HepG2 (cell line): ENCODE results near the gene RBBP5. TPM values are rescaled to one million over a fixed set of nuclear protein-coding genes. Genes with fewer than 3 reads are reported as not detected.

ENCODE experiments used
- ATAC-seq: fragments of 200-7000 bp; cut with Tn5 transposase; 3 replicates; pipeline ENCODE4 v1.9.1; 2020; ENCODE audit warnings: mild to moderate bottlenecking, moderate library complexity
- BruUV-seq: library from RNA; stranded (reverse); fragments of 400-500 nt; replicated peaks from 2 replicates; lab custom pipeline; 2021; lab: Mats Ljungman, UMichigan
- CTCF ChIA-PET: fragments of 300-600 bp; formaldehyde crosslinking; extraction: SDS; loops from one replicate; lab custom pipeline; 2021; ENCODE audit warnings: low total read pairs, inconsistent platforms, low intra/inter-chr PET ratio; lab: Yijun Ruan, JAX
- POLR2A ChIA-PET: fragments of 350-600 bp; sonication (Branson Sonifier 250); formaldehyde crosslinking; loops from one replicate; lab custom pipeline; 2020; ENCODE audit warnings: antibody characterized with exemption, inconsistent platforms; lab: Yijun Ruan, JAX
- DNase-seq: peaks from one replicate; pipeline ENCODE4 v3.0.0-alpha.2; 2015; ENCODE audit warnings: low spot score
- FAIRE-seq: peaks from 3 replicates; lab custom pipeline; 2011; peaks lifted over from hg19 to GRCh38; lab: Jason Lieb, UNC
- H2AFZ ChIP-seq: one replicate; pipeline ENCODE4 v1.6.1; 2011; ENCODE audit warnings: low read length, inconsistent platforms
- H3K27ac ChIP-seq: fragments of 300-600 bp; 3 replicates; pipeline ENCODE4 v1.8.0; 2011; ENCODE audit warnings: mixed run types, mild to moderate bottlenecking, mixed read lengths, low read length, inconsistent platforms; ENCODE audit not compliant: insufficient read depth; ENCODE audit errors: extremely low read length
- H3K27me3 ChIP-seq, 2 experiments: fragments of 200-600 bp in 1 of 2; 2 replicates in 1 of 2; 3 replicates in 1 of 2; pipeline versions ENCODE4 v1.6.0 to v1.8.0; 2011; ENCODE audit warnings: low read length in 2 of 2, mild to moderate bottlenecking in 2 of 2, moderate library complexity in 2 of 2, inconsistent platforms in 1 of 2; ENCODE audit not compliant: insufficient read depth in 2 of 2, control insufficient read depth in 1 of 2
- H3K36me3 ChIP-seq, 2 experiments: fragments of 200-600 bp in 1 of 2; replicated peaks in 1 of 2; 2 replicates in 1 of 2; 3 replicates in 1 of 2; pipeline versions ENCODE4 v1.5.1 to v1.8.0; 2011; ENCODE audit warnings: low read length in 2 of 2, inconsistent platforms in 1 of 2; ENCODE audit not compliant: insufficient read depth in 2 of 2, control insufficient read depth in 1 of 2
- H3K4me1 ChIP-seq: 2 replicates; pipeline ENCODE4 v1.5.1; 2012; ENCODE audit warnings: low read length, inconsistent platforms; ENCODE audit not compliant: insufficient read depth
- H3K4me2 ChIP-seq: 2 replicates; pipeline ENCODE4 v1.6.0; 2011; ENCODE audit warnings: low read depth, low read length, inconsistent platforms
- H3K4me3 ChIP-seq, 3 experiments: fragments of 200-600 bp in 1 of 3; sonication (generic), shearing (Covaris generic) in 1 of 3; replicated peaks in 1 of 3; 2 replicates each; pipeline ENCODE4 v1.5.1; 2011 to 2016; ENCODE audit warnings: low read length in 3 of 3, inconsistent platforms in 2 of 3, low read depth in 2 of 3, mild to moderate bottlenecking in 2 of 3, control low read depth in 1 of 3, mixed read lengths in 1 of 3; ENCODE audit not compliant: insufficient read depth in 1 of 3
- H3K79me2 ChIP-seq: one replicate; pipeline ENCODE4 v1.6.1; 2011; ENCODE audit warnings: low read length, inconsistent platforms; ENCODE audit not compliant: insufficient read depth
- H3K9ac ChIP-seq: 2 replicates; pipeline ENCODE4 v1.6.0; 2011; ENCODE audit warnings: mild to moderate bottlenecking, low read depth, low read length, inconsistent platforms; ENCODE audit not compliant: insufficient read depth
- H3K9me3 ChIP-seq: 2 replicates; pipeline ENCODE4 v1.5.1; 2012; ENCODE audit warnings: mild to moderate bottlenecking, low read length
- H4K20me1 ChIP-seq: 2 replicates; pipeline ENCODE4 v1.6.0; 2011; ENCODE audit warnings: inconsistent platforms, mild to moderate bottlenecking, low read length, moderate library complexity; ENCODE audit not compliant: insufficient read depth
- BCLAF1 ChIP-seq: fragments of 450-650 bp; IDR thresholded peaks from 2 replicates; pipeline ENCODE4 v1.6.1; 2017; ENCODE audit warnings: mild to moderate bottlenecking
- CBX2 ChIP-seq, 2 experiments: fragments of 200-600 bp in 1 of 2; sonication (generic); formaldehyde crosslinking in 1 of 2; IDR thresholded peaks; 2 replicates each; pipeline versions ENCODE4 v1.7.0 to v1.8.1; 2018 to 2022; ENCODE audit warnings: low read depth in 2 of 2, low read length in 1 of 2, mild to moderate bottlenecking in 1 of 2, missing genetic modification reagents in 1 of 2
- CREB3 ChIP-seq: sonication (generic); formaldehyde crosslinking; IDR thresholded peaks from 2 replicates; pipeline ENCODE4 v1.5.0; 2020; ENCODE audit warnings: missing genetic modification reagents
- CREM ChIP-seq, 2 experiments: sonication (generic) in 1 of 2; formaldehyde crosslinking in 1 of 2; IDR thresholded peaks; 2 replicates each; pipeline versions ENCODE4 v1.4.0 to v1.6.1; 2016 to 2020; ENCODE audit warnings: antibody characterized with exemption in 1 of 2, mild to moderate bottlenecking in 1 of 2, missing genetic modification reagents in 1 of 2
- HOXA3 ChIP-seq: sonication (generic); formaldehyde crosslinking; IDR thresholded peaks from 2 replicates; pipeline ENCODE4 v1.5.0; 2020; ENCODE audit warnings: missing genetic modification reagents
- REPIN1 ChIP-seq: sonication (generic); formaldehyde crosslinking; IDR thresholded peaks from 2 replicates; pipeline ENCODE4 v1.8.0; 2022; ENCODE audit warnings: missing genetic modification reagents, low read depth, mild to moderate bottlenecking, borderline replicate concordance
- TP53 ChIP-seq: sonication (generic); formaldehyde crosslinking; conservative IDR thresholded peaks from 2 replicates; pipeline ENCODE4 v1.4.0; 2020; ENCODE audit warnings: missing genetic modification reagents
- WIZ ChIP-seq: sonication (generic); formaldehyde crosslinking; IDR thresholded peaks from 2 replicates; pipeline ENCODE4 v1.5.1; 2020; ENCODE audit warnings: mild to moderate bottlenecking, missing genetic modification reagents
- ZFP41 ChIP-seq: sonication (generic); formaldehyde crosslinking; IDR thresholded peaks from 2 replicates; pipeline ENCODE4 v1.4.0; 2020; ENCODE audit warnings: mild to moderate bottlenecking, missing genetic modification reagents, borderline replicate concordance
- ZMYM4 ChIP-seq: sonication (generic); formaldehyde crosslinking; IDR thresholded peaks from 2 replicates; pipeline ENCODE4 v1.8.1; 2023; ENCODE audit warnings: mild to moderate bottlenecking, missing genetic modification reagents
- ZNF225 ChIP-seq: sonication (generic); formaldehyde crosslinking; IDR thresholded peaks from 2 replicates; pipeline ENCODE4 v1.4.0; 2020; ENCODE audit warnings: mild to moderate bottlenecking, missing genetic modification reagents
- ZNF501 ChIP-seq: sonication (generic); formaldehyde crosslinking; IDR thresholded peaks from 2 replicates; pipeline ENCODE4 v1.5.1; 2020; ENCODE audit warnings: mild to moderate bottlenecking, moderate library complexity, missing genetic modification reagents
- ZNF672 ChIP-seq: sonication (generic); formaldehyde crosslinking; IDR thresholded peaks from 2 replicates; pipeline ENCODE4 v1.8.1; 2022; ENCODE audit warnings: missing genetic modification reagents
- ZSCAN21 ChIP-seq: sonication (generic); formaldehyde crosslinking; IDR thresholded peaks from 2 replicates; pipeline ENCODE4 v1.8.0; 2022; ENCODE audit warnings: mild to moderate bottlenecking, missing genetic modification reagents, moderate library complexity, borderline replicate concordance
- WGBS: methylation state at CpG from one replicate; pipeline ENCODE4 v1.1.6; 2017; ENCODE audit warnings: low lambda C conversion rate; 5-methylcytosine and 5-hydroxymethylcytosine counted together
- in situ Hi-C: cut with HindIII; loops from 2 replicates; pipeline ENCODE4 v1.10.0; 2017; ENCODE audit warnings: low pct_unique_long_range_greater_than_20kb; ENCODE audit not compliant: extremely low pct_ligation_motif_present
- intact Hi-C: fragments of 100-400 bp; cut with micrococcal nuclease; formaldehyde crosslinking; loops from one replicate; pipeline ENCODE4 v1.10.0; 2022; ENCODE audit not compliant: unreplicated experiment
- polyA plus RNA-seq, 8 experiments: library from polyadenylated mRNA; depleted of rRNA in 3 of 8; stranded (reverse) in 7 of 8; unstranded in 1 of 8; fragments of >200 nt; fragmentation: Illumina TruSeq in 4 of 8; extraction: Trizol in 4 of 8; gene quantifications; 2 replicates each; pipeline versions ENCODE4 v1.2.1 to v1.2.3, GENCODE V29; 2011 to 2016; ENCODE audit warnings: low read depth in 4 of 8, missing spikeins in 1 of 8, mixed read lengths in 1 of 8; ENCODE audit not compliant: insufficient read depth in 1 of 8
- total RNA-seq, 5 experiments: library from RNA; depleted of rRNA; stranded (reverse); fragments of >200 nt; fragmentation: Illumina TruSeq; extraction: Trizol; gene quantifications; 2 replicates each; pipeline ENCODE4 v1.2.3, GENCODE V29; 2016; ENCODE audit warnings: low read depth in 1 of 5

The RBBP5 gene
- total and polyA plus RNA-seq, 2 of the 13 experiments (the other 11 are each of a cell fraction or from before 2014, with no cell fraction given): 6.6 to 17.1 TPM

- intact Hi-C loops: no loop called here
- no peaks in the 10 kb centered on the region for H3K9me3 ChIP-seq
- in situ Hi-C loops: no loop called here
- 0% methylated on average over 2 of the region's 6 CpGs for WGBS
- CTCF ChIA-PET: no interaction called here
- no peak overlapping the region for H3K4me3 ChIP-seq
- H2AFZ ChIP-seq: no peak overlapping the region
- H3K4me2 ChIP-seq: no peak overlapping the region
- FAIRE-seq (no peak), DNase-seq (no peak), ATAC-seq (no peak)
- no peaks in the 10 kb centered on the region for H3K4me1 ChIP-seq
- no peaks in the 10 kb centered on the region for H3K36me3 ChIP-seq
- H3K27me3 ChIP-seq: peaks cover 2 to 35% of the 10 kb centered on the region in 2 experiments; a peak in 4 of 5 replicates
- no peaks in the 10 kb centered on the region for H4K20me1 ChIP-seq
- no peak overlapping the region for H3K27ac ChIP-seq
- H3K9ac ChIP-seq: no peak overlapping the region
- no TSS peak for BruUV-seq
- POLR2A ChIA-PET: no interaction called here
- H3K79me2 ChIP-seq: no peaks in the 10 kb centered on the region
- no peak for TF ChIP-seq CREB3 (CRISPR knock-in tag)
- no peak for TF ChIP-seq ZMYM4 (CRISPR knock-in tag)
- TF ChIP-seq CBX2 (IDR thresholded peaks at IDR 0.05; ENCODE audit: low read depth, low read length): no peak
- no peak for TF ChIP-seq CBX2 (CRISPR knock-in tag; IDR thresholded peaks at IDR 0.05; ENCODE audit: low read depth)
- no peak for TF ChIP-seq REPIN1 (CRISPR knock-in tag)
- TF ChIP-seq BCLAF1: no peak
- no peak for TF ChIP-seq ZNF501 (CRISPR knock-in tag)
- TF ChIP-seq ZNF225 (CRISPR knock-in tag): no peak
- TF ChIP-seq CREM (IDR thresholded peaks at IDR 0.05): no peak
- no peak for TF ChIP-seq CREM (CRISPR knock-in tag; IDR thresholded peaks at IDR 0.05)
- TF ChIP-seq ZNF672: no peak
- TF ChIP-seq HOXA3 (CRISPR knock-in tag): no peak
- TF ChIP-seq ZSCAN21: no peak
- no peak for TF ChIP-seq TP53 (CRISPR knock-in tag)
- TF ChIP-seq ZFP41 (CRISPR knock-in tag): no peak
- TF ChIP-seq WIZ (CRISPR knock-in tag): no peak
Observed at GRCh38 chr1:205049479-205049878, 72.3 kb downstream of the RBBP5 start.
